ENCODE measurements around the gene ZNF709.
A peak's percentile ranks its signal among the peaks of the same experiment; 100 is the strongest.
"Not testable (repeated sequence)": the region's sequence is repeated elsewhere in the genome, so short reads cannot be mapped to it uniquely, and the experiment has no call there.

ZNF709 gene

DNA sequence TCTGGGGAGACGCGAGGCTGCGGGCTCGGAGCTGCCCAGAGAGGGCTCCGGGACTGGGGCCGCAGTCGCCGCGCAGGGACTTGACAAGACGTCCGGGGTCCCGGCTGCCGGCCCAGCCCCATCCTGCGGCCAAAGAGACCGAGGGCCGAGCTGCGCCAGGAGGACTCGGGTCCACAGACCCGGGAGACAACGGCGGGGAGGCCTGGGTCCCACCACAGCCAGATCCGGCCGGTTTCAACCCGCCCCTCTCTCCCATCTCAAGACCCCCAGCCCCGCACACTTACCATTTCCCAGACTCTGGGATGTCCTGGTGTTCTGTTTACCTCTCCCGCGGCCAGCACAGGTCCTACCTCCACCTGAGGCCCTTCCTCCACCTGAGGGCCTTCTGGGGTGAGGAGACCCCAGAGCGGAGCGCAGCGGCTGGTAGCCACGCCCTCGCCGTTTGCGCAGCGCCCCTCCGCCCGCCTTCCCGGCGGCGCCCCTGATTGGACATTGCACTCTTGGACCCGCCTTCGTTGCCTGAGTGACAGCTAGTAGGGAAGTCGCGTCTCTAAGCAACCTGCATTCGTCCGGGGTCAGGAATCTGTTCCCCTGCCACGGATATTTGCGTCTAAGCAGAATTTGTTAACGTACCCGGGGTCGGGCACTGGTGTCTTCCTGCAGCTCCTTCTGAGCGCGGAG lies at the start of gene ZNF709:
Gene ZNF709, minus strand, starts transcription at position 446 of the 681 bp plus-strand sequence. Its CDS starts 159 bp downstream, at position 287.
- DNase-seq, result peak; percentile 64

DNA sequence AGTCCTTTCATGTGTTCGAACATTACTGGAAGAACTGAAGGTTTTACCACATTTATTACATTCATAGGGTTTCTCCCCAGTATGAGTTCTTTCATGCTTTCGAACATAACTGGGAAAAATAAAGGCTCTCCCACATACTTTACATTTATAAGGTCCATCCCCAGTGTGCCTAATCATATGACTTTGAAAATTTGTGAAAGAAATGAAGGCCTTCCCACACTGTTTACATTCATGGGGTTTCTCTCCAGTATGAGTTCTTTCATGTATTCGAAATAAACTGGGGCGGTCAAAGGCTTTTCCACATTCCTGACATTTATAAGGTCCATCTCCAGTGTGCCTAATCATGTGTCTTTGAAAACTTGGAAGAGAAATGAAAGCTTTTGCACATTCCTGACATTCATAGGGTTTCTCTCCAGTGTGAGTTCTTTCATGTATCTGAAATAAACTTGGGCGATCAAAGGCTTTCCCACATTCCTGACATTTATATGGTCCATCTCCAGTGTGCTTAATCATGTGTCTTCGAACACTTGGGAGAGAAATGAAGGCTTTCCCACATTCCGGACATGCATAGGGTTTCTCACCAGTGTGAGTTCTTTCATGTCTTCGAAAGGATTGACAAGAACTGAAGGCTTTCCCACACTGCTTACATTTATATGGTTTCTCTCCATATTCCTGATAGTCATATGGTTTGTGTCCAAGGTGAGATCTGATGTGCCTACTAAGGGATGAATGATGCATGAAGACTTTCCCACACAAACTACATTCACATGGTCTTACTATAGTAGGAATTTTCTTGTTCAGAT lies 42.6 kb upstream of the ZNF709 start:
- no peak for DNase-seq

GRCh38 chr19:12526542-12526941 lies 41.9 kb upstream of the ZNF709 start:
- DNase-seq, result no peak

- no peak for DNase-seq
Measured at GRCh38 chr19:12521996-12522395, 37.4 kb upstream of the ZNF709 start.

- DNase-seq, result no peak
Measured at GRCh38 chr19:12513531-12514061, 29.0 kb upstream of the ZNF709 start.

- DNase-seq, result no peak
Measured at GRCh38 chr19:12497032-12497431, 12.4 kb upstream of the ZNF709 start.

GRCh38 chr19:12496480-12496879 lies 11.9 kb upstream of the ZNF709 start:
- DNase-seq, result no peak

GRCh38 chr19:12495002-12495802 lies 10.6 kb upstream of the ZNF709 start:
- peak; percentile 82 for DNase-seq

DNA sequence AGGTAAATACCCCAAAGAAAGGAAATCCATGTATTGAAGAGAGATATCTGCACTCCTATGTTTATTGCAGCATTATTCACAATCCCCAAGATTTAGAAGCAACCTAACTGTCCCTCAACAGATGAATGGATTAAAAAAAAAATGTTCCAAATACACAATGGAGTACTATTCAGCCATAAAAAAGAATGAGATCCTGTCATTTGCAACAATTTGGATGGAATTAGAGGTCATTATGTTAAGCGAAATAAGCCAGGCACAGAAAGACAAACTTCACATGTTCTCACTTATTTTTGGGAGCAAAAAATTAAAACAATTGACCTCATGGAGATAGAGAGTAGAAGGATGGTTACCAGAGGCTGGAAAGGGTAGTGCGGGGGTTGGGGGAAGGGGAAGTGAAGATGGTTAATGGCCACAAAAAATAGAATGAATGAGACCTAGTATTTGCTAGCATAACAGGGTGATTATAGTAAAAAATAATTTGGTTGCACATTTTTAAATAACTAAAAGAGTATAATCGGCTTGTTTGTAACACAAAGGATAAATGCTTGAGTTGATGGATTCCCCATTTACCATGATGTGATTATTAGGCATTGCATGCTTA lies 9.7 kb upstream of the ZNF709 start:
- no peak for DNase-seq

- DNase-seq, result not testable (repeated sequence)
Measured at GRCh38 chr19:12486265-12486783, 1.7 kb upstream of the ZNF709 start.

- DNase-seq, result no peak
Measured at GRCh38 chr19:12485571-12485970, 955 bp upstream of the ZNF709 start.

DNA sequence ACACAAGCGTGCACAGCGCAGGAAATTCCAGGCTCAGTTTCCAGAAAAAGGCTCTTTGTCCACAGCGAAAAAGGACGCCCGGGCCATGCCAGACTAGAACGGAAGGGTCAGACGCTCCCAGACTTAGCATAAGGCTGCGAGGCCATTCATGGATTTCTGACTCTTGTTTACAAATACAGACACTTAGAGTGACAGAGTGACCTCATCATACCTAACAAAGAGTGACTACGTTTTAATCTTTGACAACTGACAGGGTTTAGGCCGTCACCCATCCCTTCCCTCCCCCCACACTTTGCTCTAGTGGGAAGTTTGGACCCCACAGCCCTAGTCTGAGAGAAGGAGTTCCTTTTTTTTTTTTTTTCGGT lies 418 bp upstream of the ZNF709 start:
- no peak for DNase-seq

- no peak for DNase-seq
Measured at GRCh38 chr19:12484011-12484370, 625 bp downstream of the ZNF709 start.

- DNase-seq, result no peak
Measured at GRCh38 chr19:12482509-12482886, 2.1 kb downstream of the ZNF709 start.

DNA sequence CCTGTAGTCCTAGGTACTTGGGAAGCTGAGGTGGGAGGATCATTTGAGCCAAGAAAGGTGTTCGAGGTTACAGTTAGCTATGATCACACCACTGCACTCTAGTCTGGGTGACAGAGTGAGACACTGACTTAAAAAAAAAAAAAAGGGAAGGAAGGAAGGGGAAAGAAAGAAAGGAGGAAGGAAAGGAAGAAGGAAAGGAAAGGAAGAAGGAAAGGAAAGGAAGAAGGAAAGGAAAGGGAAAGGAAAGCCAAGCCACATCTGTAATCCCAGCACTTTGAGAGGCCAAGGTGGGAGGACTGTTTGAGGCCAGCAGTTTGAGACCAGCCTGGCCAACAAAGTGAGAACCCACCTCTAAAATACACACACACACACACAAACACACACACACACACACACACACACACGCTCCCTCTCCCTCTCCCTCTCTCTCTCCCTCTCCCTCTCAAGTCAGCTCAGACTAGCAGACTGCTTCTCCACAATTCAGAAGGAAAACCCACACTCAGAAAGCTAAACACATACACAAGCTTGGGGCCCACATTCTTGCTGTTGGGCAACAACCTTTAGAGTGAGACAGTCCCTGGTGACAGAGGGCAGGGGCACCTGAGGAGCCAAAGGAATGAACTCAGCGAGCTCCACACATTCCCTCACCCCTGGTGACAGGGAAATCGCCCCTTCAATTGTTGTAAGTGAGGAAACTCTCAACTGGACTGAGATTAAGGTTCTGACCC lies 2.7 kb downstream of the ZNF709 start:
- DNase-seq, result no peak

DNA sequence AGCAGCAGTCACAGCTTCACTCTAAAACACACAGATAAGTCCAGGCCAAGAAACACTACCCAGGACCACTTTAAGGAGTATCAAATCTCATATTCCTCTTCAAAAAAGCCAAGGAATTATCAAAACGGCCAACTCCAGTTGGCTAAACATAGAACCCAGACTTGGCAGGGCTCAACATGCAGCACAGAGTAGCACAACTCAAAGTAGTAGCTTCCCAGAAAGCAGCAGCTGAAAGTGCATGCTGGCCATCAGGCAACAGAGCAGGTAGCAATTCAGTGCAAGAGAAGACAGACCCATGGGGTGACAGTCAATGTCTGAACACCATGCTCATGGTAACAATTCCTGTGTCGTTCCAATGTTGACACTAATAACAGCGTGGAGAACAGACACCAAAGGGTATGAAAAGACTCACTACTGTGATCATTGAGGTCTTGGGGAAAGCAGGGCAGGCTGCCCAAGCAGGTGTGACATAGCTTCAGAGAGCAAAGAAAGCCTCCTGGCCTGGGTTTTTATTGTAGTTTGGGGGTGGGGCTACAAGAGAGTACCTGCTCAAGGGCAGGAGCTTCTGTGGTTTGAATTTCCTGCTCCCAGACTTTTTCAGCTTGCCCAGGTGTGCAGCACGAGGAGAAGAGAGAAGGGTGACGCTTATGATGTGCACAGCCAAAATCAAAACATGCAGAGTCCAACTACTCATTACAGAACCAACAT lies 6.2 kb downstream of the ZNF709 start:
- no peak for DNase-seq

GRCh38 chr19:12467651-12468050 lies 17.0 kb downstream of the ZNF709 start:
- DNase-seq, result not testable (repeated sequence)

DNA sequence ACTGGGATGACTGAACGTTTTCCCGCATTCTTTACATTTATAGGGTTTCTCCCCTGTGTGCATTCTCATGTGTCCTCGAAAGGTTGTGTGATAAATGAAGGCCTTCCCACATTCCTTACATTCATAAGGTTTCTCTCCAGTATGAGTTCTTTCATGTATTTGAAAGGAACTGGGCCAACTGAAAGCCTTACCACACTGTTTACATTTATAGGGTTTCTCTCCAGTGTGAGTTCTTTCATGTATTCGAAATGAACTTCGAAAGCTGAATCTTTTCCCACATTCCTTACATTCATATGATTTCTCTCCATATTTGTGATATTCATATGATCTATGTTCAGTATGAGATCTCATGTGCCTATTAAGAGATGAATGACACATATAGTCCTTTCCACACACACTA lies 19.4 kb downstream of the ZNF709 start:
- DNase-seq, result no peak

DNA sequence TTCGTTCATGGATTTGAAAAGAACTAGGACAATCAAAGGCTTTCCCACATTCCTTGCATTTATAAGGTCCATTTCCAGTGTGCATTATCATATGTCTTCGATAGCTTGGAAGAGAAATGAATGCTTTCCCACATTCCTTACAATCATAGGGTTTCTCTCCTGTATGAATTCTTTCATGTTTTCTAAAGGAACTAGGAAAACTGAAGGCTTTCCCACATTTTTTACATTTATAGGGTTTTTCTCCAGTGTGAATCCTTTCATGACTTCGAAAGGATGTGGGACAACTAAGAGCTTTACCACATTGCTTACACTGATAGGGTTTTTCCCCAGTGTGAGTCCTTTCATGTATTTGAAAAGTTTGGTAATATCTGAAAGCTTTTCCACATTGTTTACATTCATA lies 19.8 kb downstream of the ZNF709 start:
- no peak for DNase-seq

DNA sequence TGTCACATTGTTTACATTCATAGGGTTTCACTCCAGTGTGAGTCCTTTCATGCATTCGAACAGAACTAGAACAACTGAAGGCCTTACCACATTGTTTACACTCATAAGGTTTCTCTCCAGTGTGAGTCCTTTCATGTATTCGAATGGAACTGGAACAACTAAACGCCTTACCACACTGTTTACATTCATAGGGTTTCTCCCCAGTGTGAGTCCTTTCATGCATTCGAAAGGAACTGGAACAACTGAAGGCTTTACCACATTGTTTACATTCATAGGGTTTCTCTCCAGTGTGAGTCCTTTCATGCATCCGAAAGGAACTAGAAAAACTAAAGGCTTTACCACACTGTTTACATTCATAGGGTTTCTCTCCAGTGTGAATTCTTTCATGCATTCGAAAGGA lies 20.5 kb downstream of the ZNF709 start:
- not testable (repeated sequence) for DNase-seq

DNA sequence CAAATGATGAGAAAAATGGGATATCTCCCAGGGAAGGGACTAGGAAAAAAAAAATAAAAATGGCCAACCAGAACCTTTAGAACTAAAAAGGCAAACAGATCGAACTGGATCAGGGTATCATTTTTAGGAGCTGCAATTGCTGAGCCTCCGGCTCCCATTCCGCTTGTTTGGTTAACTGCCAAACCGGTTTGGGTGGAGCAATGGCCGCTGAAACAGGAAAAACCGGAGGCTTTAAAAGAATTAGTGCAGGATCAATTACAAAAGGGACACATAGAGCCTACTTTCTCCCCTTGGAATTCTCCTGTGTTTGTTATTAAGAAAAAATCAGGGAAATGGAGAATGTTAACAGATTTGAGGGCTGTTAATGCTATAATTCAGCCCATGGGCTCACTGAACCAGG lies 31.1 kb downstream of the ZNF709 start:
- no peak for DNase-seq

All from NCI-H226 (cell line).